ENCODE results near the gene SLCO2B1. TPM values are rescaled to one million over a fixed set of nuclear protein-coding genes. Genes with fewer than 3 reads are reported as not detected.

The SLCO2B1 gene
- total RNA-seq, 4 donors from 2014 or later = 50.4 to 160 (median 66.3) TPM

DNA sequence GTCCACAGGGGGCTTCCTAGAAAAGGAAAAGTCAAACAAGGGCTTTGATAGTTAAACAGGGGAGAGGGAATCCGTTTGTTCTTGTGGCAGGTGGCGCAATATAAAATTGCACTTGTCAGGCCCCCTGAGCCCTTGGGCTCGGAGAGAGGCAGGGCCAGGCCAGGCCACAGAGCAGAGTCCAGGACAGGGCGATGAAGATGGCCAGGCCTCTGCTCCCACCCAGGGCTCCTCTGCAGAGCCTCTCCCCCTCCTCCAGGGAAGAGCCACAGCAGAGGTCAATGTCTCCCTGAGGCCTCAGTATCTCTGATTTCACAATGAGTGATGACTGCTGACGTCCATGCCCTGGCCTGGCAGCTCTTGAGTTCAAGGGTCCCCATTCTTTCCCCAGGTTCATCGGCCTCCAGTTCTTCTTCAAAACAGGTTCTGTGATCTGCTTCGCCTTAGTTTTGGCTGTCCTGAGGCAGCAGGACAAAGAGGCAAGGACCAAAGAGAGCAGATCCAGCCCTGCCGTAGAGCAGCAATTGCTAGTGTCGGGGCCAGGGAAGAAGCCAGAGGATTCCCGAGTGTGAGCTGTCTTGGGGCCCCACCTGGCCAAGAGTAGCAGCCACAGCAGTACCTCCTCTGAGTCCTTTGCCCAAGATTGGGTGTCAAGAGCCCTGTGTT, 53.2 kb downstream of the SLCO2B1 start:
- no peak for DNase-seq (ENCODE audit: low spot score in 2 of 2)
- H3K27me3 ChIP-seq = no peaks in the 10 kb centered on the region
- H3K4me3 ChIP-seq = no peak overlapping the region
- no peaks in the 10 kb centered on the region for H3K36me3 ChIP-seq
- no peaks in the 10 kb centered on the region for H3K4me1 ChIP-seq
- no peak overlapping the region for H3K27ac ChIP-seq
- H3K9me3 ChIP-seq = no peaks in the 10 kb centered on the region
- TF ChIP-seq CTCF (IDR thresholded peaks at IDR 0.05) = no peak
- TF ChIP-seq POLR2A (IDR thresholded peaks at IDR 0.05) = no peak
- no peak for TF ChIP-seq EP300 (IDR thresholded peaks at IDR 0.05)
- WGBS, 2 donors = 78 to 84% methylated on average over 10 of the region's 10 CpGs

- Histone ChIP-seq H3K4me3 (no peak overlapping the region), H3K27ac (no peak overlapping the region), H3K36me3 (no peaks in the 10 kb centered on the region), H3K9me3 (no peaks in the 10 kb centered on the region), H3K4me1 (no peaks in the 10 kb centered on the region), H3K27me3 (no peaks in the 10 kb centered on the region)
- WGBS, 2 donors = 26 to 31% methylated on average over 9 of the region's 9 CpGs
- DNase-seq (ENCODE audit: low spot score in 2 of 2) = peak; percentile 82 to 91
- TF ChIP-seq POLR2A (IDR thresholded peaks at IDR 0.05) = no peak
- peak; percentile 58 to 93 (median 74) for TF ChIP-seq CTCF (IDR thresholded peaks at IDR 0.05)
- TF ChIP-seq EP300 (IDR thresholded peaks at IDR 0.05) = peak in 1 of 2 donors; percentile 13
Observed at GRCh38 chr11:75204685-75205563, 54.0 kb downstream of the SLCO2B1 start.

DNA sequence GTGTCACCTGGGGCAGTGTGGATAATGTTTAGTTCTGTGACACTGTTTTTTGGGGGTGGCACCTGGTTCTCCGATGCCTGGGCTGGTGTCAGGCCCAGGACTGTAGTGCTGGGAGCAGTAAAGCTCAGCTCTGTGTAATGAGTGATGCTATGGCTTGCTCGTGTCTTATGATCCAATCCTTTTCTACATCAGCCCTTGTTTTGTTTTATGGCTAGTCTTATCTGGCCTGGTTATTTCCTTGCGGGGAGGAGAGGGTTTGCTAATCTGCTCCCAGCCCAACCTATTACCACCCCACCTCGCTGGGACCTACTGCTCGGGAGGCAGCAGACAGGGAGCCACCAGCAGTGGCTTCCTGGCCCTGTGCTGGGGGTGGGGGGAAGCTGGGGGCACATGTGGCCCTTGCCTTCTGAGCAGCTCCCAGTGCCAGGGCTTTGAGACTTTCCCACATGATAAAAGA, 54.7 kb downstream of the SLCO2B1 start:
- no peaks in the 10 kb centered on the region for H3K36me3 ChIP-seq
- H3K27ac ChIP-seq = no peak overlapping the region
- no peaks in the 10 kb centered on the region for H3K4me1 ChIP-seq
- no peaks in the 10 kb centered on the region for H3K9me3 ChIP-seq
- WGBS, 2 donors = 62 to 70% methylated on average over 5 of the region's 5 CpGs
- H3K27me3 ChIP-seq = no peaks in the 10 kb centered on the region
- H3K4me3 ChIP-seq = no peak overlapping the region
- DNase-seq (ENCODE audit: low spot score in 2 of 2) = no peak
- no peak for TF ChIP-seq POLR2A (IDR thresholded peaks at IDR 0.05)
- TF ChIP-seq CTCF (IDR thresholded peaks at IDR 0.05) = no peak
- no peak for TF ChIP-seq EP300 (IDR thresholded peaks at IDR 0.05)

DNA sequence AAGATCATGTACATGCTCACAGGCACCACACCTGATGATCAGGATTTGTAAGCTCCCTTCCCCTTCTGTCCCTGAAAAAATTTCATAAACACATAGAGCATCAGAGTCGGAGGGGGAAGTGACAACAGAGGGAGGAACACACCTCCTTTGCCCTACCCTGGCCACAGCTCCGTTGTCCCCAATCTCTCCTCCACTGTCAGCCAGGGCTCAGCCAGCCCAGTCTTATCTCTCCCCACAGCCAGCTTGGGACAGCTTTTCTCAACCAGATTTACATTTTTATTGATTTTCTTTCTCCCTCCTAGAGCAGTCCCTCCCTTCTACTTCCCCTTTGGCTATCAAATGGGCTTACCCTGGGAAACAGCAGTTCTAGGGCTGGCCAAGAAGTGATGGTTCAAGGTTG, 57.5 kb downstream of the SLCO2B1 start:
- no peaks in the 10 kb centered on the region for H3K36me3 ChIP-seq
- TF ChIP-seq EP300 (IDR thresholded peaks at IDR 0.05) (no peak), CTCF (IDR thresholded peaks at IDR 0.05) (no peak), POLR2A (IDR thresholded peaks at IDR 0.05) (no peak)
- DNase-seq (ENCODE audit: low spot score in 2 of 2) = no peak
- H3K4me1 ChIP-seq = no peaks in the 10 kb centered on the region
- WGBS, 2 donors = 34 to 52% methylated on average over 2 of the region's 2 CpGs
- H3K4me3 ChIP-seq = no peak overlapping the region
- H3K9me3 ChIP-seq = no peaks in the 10 kb centered on the region
- H3K27me3 ChIP-seq = no peaks in the 10 kb centered on the region
- H3K27ac ChIP-seq = no peak overlapping the region

DNA sequence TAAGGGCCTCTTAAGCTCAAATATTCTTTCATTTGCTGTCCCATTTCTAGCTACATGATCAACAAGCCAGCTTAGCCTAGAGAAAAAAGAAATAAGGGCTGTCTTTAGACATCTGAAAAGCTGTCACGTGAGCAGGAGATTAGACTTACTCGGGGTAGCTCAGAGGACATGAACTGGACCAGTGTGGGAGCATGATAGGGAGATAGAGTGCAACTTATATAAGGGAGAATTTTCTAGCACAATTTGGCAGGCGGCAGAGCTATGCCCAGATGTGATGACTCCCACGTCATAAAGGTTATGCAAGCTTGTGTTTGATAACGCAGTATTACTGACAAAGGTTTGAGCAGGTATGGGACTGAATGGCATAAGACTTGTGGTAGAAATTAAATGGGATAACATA, 61.5 kb downstream of the SLCO2B1 start:
- DNase-seq (ENCODE audit: low spot score in 2 of 2) = no peak
- TF ChIP-seq EP300 (IDR thresholded peaks at IDR 0.05) = no peak
- TF ChIP-seq POLR2A (IDR thresholded peaks at IDR 0.05) = no peak
- no peak for TF ChIP-seq CTCF (IDR thresholded peaks at IDR 0.05)
- Histone ChIP-seq H3K4me1 (no peaks in the 10 kb centered on the region), H3K27me3 (no peaks in the 10 kb centered on the region), H3K36me3 (no peaks in the 10 kb centered on the region), H3K9me3 (no peaks in the 10 kb centered on the region), H3K27ac (no peak overlapping the region), H3K4me3 (no peak overlapping the region)
- WGBS, 2 donors = 79 to 86% methylated on average over 5 of the region's 5 CpGs

Measured in tibial nerve (tissue), 4 donors.